ENCODE results near the gene IFIH1.

The IFIH1 gene

DNA sequence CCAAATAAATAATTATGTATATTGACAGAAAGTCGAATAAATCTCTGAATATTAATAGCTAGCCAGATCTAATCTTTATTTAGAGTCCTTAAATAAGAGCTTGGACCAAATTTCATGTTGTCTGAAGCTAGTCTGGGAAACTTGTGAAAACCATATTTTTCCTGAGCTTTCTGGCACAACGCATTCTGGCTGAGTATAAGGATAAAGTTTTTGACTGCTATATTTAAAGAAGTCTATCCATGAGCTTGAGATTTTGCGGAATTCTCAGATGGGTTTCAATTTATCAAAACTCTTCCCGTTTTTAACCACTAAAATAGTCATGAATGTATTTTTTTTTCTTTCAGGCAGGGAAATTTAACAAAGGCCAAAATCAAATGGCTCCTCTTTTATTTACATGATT, 99.1 kb downstream of the IFIH1 start:
- no peak overlapping the region for H2AFZ ChIP-seq (ENCODE audit: low read length)
- TF ChIP-seq, protein P1, sequence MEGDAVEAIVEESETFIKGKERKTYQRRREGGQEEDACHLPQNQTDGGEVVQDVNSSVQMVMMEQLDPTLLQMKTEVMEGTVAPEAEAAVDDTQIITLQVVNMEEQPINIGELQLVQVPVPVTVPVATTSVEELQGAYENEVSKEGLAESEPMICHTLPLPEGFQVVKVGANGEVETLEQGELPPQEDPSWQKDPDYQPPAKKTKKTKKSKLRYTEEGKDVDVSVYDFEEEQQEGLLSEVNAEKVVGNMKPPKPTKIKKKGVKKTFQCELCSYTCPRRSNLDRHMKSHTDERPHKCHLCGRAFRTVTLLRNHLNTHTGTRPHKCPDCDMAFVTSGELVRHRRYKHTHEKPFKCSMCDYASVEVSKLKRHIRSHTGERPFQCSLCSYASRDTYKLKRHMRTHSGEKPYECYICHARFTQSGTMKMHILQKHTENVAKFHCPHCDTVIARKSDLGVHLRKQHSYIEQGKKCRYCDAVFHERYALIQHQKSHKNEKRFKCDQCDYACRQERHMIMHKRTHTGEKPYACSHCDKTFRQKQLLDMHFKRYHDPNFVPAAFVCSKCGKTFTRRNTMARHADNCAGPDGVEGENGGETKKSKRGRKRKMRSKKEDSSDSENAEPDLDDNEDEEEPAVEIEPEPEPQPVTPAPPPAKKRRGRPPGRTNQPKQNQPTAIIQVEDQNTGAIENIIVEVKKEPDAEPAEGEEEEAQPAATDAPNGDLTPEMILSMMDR (IDR thresholded peaks at IDR 0.05; ENCODE audit: low read length), result no peak
- TF ChIP-seq EZH2phosphoT487 (IDR thresholded peaks at IDR 0.05; ENCODE audit: low read length) (no peak), EZH2 (optimal IDR thresholded peaks at IDR 0.05; ENCODE audit: low read depth, low read length) (no peak)
- no peaks in the 10 kb centered on the region for H3K9me3 ChIP-seq (replicated peaks; ENCODE audit: insufficient read depth, low read length)
- H4K20me1 ChIP-seq (ENCODE audit: insufficient read depth, low read length), result no peaks in the 10 kb centered on the region
- no peak overlapping the region for H3K9ac ChIP-seq (ENCODE audit: low read length)
- no peaks in the 10 kb centered on the region for H3F3A ChIP-seq (ENCODE audit: insufficient read depth, low read length)
- no peaks in the 10 kb centered on the region for H3K27me3 ChIP-seq (replicated peaks; ENCODE audit: insufficient read depth, low read length)
- no peaks in the 10 kb centered on the region for H3K79me2 ChIP-seq (ENCODE audit: low read length)
- H3K27ac ChIP-seq (ENCODE audit: low read length), result no peak overlapping the region
- H3K4me2 ChIP-seq (ENCODE audit: low read depth, low read length), result no peak overlapping the region
- no peaks in the 10 kb centered on the region for H3K9me2 ChIP-seq (replicated peaks; ENCODE audit: insufficient read depth, low read length)
- no peaks in the 10 kb centered on the region for H3K4me1 ChIP-seq (ENCODE audit: low read length)
- no peaks in the 10 kb centered on the region for H3K36me3 ChIP-seq (replicated peaks; ENCODE audit: insufficient read depth, low read length)
- no peak for DNase-seq
- no peak overlapping the region for H3K4me3 ChIP-seq (ENCODE audit: low read length)

DNA sequence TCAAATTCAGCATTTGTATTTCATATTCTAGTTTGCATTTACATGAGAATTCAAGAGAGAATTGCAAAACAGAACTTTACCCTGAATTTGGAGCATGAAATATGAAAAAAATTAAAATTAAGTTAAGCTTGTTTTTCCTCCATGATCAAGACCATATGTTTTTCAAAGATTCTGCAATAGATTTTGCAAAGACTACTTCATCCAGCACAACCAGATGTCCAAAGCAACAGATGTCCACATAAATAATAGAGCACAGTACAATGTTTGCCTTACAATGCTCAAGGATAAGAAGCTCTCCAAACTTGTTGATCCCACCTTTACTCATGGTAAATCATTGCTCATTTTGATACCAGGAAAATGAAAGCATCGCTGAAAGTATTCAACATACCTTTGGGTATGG, 100.9 kb downstream of the IFIH1 start:
- no peaks in the 10 kb centered on the region for H3K36me3 ChIP-seq (replicated peaks; ENCODE audit: insufficient read depth, low read length)
- H3K4me3 ChIP-seq (ENCODE audit: low read length), result no peak overlapping the region
- no peak overlapping the region for H3K27ac ChIP-seq (ENCODE audit: low read length)
- no peak overlapping the region for H3K4me2 ChIP-seq (ENCODE audit: low read depth, low read length)
- TF ChIP-seq, protein P1 (IDR thresholded peaks at IDR 0.05; ENCODE audit: low read length), result no peak
- TF ChIP-seq EZH2phosphoT487 (IDR thresholded peaks at IDR 0.05; ENCODE audit: low read length), result no peak
- no peak for TF ChIP-seq EZH2 (optimal IDR thresholded peaks at IDR 0.05; ENCODE audit: low read depth, low read length)
- no peaks in the 10 kb centered on the region for H3K27me3 ChIP-seq (replicated peaks; ENCODE audit: insufficient read depth, low read length)
- no peak overlapping the region for H3K9ac ChIP-seq (ENCODE audit: low read length)
- no peaks in the 10 kb centered on the region for H3K9me3 ChIP-seq (replicated peaks; ENCODE audit: insufficient read depth, low read length)
- no peaks in the 10 kb centered on the region for H3F3A ChIP-seq (ENCODE audit: insufficient read depth, low read length)
- H3K9me2 ChIP-seq (replicated peaks; ENCODE audit: insufficient read depth, low read length), result no peaks in the 10 kb centered on the region
- no peak for DNase-seq
- no peak overlapping the region for H2AFZ ChIP-seq (ENCODE audit: low read length)
- no peaks in the 10 kb centered on the region for H4K20me1 ChIP-seq (ENCODE audit: insufficient read depth, low read length)
- H3K79me2 ChIP-seq (ENCODE audit: low read length), result no peaks in the 10 kb centered on the region
- no peaks in the 10 kb centered on the region for H3K4me1 ChIP-seq (ENCODE audit: low read length)
